ENCODE data around the gene SEZ6. TPM values are rescaled to one million over a fixed set of nuclear protein-coding genes. Genes with fewer than 3 reads are reported as not detected.

The SEZ6 gene
- total RNA-seq, 1 experiment from 2014 or later, result not detected

DNA sequence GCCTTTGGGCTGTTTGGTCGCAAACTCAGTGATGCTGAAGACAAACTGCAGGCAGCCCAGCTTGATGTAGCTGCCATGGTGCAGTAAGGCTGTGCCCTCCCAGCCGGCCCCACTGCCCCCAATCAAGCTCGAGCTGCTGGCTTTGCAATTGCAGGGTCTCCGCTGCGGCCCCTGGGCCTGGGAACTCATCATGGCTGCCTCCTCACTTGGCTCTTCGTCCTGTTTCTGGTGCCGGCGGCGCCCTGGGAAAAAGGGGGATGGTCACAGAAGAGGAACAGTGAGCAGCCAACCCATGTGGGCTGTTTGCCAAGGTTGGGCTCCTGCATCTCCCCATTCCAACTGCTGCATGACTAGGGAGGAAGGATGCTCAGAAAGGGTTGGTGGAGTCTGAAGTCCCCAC is 99.6 kb downstream of the SEZ6 start:
- DNase-seq (ENCODE audit: low read depth), result no peak

Other genes with a start within 250 kb of the SEZ6 start
- 16.2 and 18.0 TPM in 2 replicates for gene FAM222B, start 163.2 kb downstream of the SEZ6 start, total RNA-seq (2014; rRNA removed)
- 41.3 and 49.2 TPM in 2 replicates for gene ERAL1, start 151.0 kb downstream of the SEZ6 start, total RNA-seq (2014; rRNA removed)
- 23.7 and 31.6 TPM in 2 replicates for gene FLOT2, start 108.3 kb downstream of the SEZ6 start, total RNA-seq (2014; rRNA removed)
- 4.6 and 5.2 TPM in 2 replicates for gene DHRS13, start 103.0 kb downstream of the SEZ6 start, total RNA-seq (2014; rRNA removed)
- 28.2 and 29.0 TPM in 2 replicates for gene PHF12, start 54.5 kb downstream of the SEZ6 start, total RNA-seq (2014; rRNA removed)
- gene PIPOX, start 37.1 kb upstream of the SEZ6 start, total RNA-seq (2014; rRNA removed), result 0.38 and 1.7 TPM in 2 replicates
- gene MYO18A, start 174.4 kb upstream of the SEZ6 start, total RNA-seq (2014; rRNA removed), result 39.6 and 41.7 TPM in 2 replicates
- gene CRYBA1, start 240.8 kb upstream of the SEZ6 start, total RNA-seq (2014; rRNA removed), result not detected in 2 replicates